GM12892 (cell line): ENCODE data around the gene CEP164.

Experiments used
- POLR2A ChIP-seq: IDR thresholded peaks from 2 replicates; pipeline ENCODE4 v1.6.1; 2011; ENCODE audit warnings: low read depth, low read length, control low read depth
- POLR2AphosphoS5 ChIP-seq: IDR thresholded peaks from 2 replicates; pipeline ENCODE4 v1.6.1; 2011; ENCODE audit warnings: low read depth, low read length, control low read depth
- TAF1 ChIP-seq: IDR thresholded peaks from 2 replicates; pipeline ENCODE4 v1.6.1; 2011; ENCODE audit warnings: low read depth, mild to moderate bottlenecking, control low read depth, low read length, borderline replicate concordance

- TF ChIP-seq POLR2AphosphoS5 (no peak), TAF1 (no peak), POLR2A (no peak)
These were observed 67.8 kb downstream of the CEP164 start for GRCh38 chr11:117395476-117395875.
